ENCODE data around the gene SCNN1A.

The SCNN1A gene

GRCh38 chr12:6335451-6336078 lies 39.8 kb downstream of the SCNN1A start:
- in situ Hi-C loops (cut with HindIII; ENCODE audit: low sequenced_read_pairs), result no loop called here

- in situ Hi-C loops (cut with HindIII; ENCODE audit: low sequenced_read_pairs), result no loop called here
Measured at GRCh38 chr12:6334940-6335450, 40.4 kb downstream of the SCNN1A start.

GRCh38 chr12:6334359-6334758 lies 41.0 kb downstream of the SCNN1A start:
- in situ Hi-C loops (cut with HindIII; ENCODE audit: low sequenced_read_pairs), result no loop called here

GRCh38 chr12:6333566-6333965 lies 41.8 kb downstream of the SCNN1A start:
- in situ Hi-C loops (cut with HindIII; ENCODE audit: low sequenced_read_pairs), result no loop called here

- in situ Hi-C loops (cut with HindIII; ENCODE audit: low sequenced_read_pairs), result no loop called here
Measured at GRCh38 chr12:6333029-6333428, 42.3 kb downstream of the SCNN1A start.

- in situ Hi-C loops (cut with HindIII; ENCODE audit: low sequenced_read_pairs), result no loop called here
Measured at GRCh38 chr12:6332459-6332858, 42.9 kb downstream of the SCNN1A start.

GRCh38 chr12:6330999-6331714 lies 44.2 kb downstream of the SCNN1A start:
- in situ Hi-C loops (cut with HindIII; ENCODE audit: low sequenced_read_pairs), result no loop called here

- in situ Hi-C loops (cut with HindIII; ENCODE audit: low sequenced_read_pairs), result no loop called here
Measured at GRCh38 chr12:6330192-6330591, 45.2 kb downstream of the SCNN1A start.

GRCh38 chr12:6329703-6330064 lies 45.7 kb downstream of the SCNN1A start:
- in situ Hi-C loops (cut with HindIII; ENCODE audit: low sequenced_read_pairs), result no loop called here

- in situ Hi-C loops (cut with HindIII; ENCODE audit: low sequenced_read_pairs), result no loop called here
Measured at GRCh38 chr12:6328945-6329702, 46.2 kb downstream of the SCNN1A start.

GRCh38 chr12:6328045-6328779 lies 47.2 kb downstream of the SCNN1A start:
- in situ Hi-C loops (cut with HindIII; ENCODE audit: low sequenced_read_pairs), result no loop called here

- in situ Hi-C loops (cut with HindIII; ENCODE audit: low sequenced_read_pairs), result no loop called here
Measured at GRCh38 chr12:6327229-6328041, 47.9 kb downstream of the SCNN1A start.

GRCh38 chr12:6326316-6327228 lies 48.8 kb downstream of the SCNN1A start:
- in situ Hi-C loops (cut with HindIII; ENCODE audit: low sequenced_read_pairs), result no loop called here

- in situ Hi-C loops (cut with HindIII; ENCODE audit: low sequenced_read_pairs), result no loop called here
Measured at GRCh38 chr12:6324936-6325750, 50.2 kb downstream of the SCNN1A start.

GRCh38 chr12:6323995-6324711 lies 51.2 kb downstream of the SCNN1A start:
- in situ Hi-C loops (cut with HindIII; ENCODE audit: low sequenced_read_pairs), result no loop called here

- in situ Hi-C loops (cut with HindIII; ENCODE audit: low sequenced_read_pairs), result no loop called here
Measured at GRCh38 chr12:6323340-6323994, 51.9 kb downstream of the SCNN1A start.

GRCh38 chr12:6322969-6323339 lies 52.4 kb downstream of the SCNN1A start:
- in situ Hi-C loops (cut with HindIII; ENCODE audit: low sequenced_read_pairs), result no loop called here

Measured in DLD1 (cell line).